ENCODE data around the gene ERBB2. TPM values are rescaled to one million over a fixed set of nuclear protein-coding genes. Genes with fewer than 3 reads are reported as not detected.
A peak's percentile ranks its signal among the peaks of the same experiment; 100 is the strongest.

The ERBB2 gene
- polyA plus RNA-seq, 3 donors = 0.17 to 0.73 TPM; not detected in 1

DNA sequence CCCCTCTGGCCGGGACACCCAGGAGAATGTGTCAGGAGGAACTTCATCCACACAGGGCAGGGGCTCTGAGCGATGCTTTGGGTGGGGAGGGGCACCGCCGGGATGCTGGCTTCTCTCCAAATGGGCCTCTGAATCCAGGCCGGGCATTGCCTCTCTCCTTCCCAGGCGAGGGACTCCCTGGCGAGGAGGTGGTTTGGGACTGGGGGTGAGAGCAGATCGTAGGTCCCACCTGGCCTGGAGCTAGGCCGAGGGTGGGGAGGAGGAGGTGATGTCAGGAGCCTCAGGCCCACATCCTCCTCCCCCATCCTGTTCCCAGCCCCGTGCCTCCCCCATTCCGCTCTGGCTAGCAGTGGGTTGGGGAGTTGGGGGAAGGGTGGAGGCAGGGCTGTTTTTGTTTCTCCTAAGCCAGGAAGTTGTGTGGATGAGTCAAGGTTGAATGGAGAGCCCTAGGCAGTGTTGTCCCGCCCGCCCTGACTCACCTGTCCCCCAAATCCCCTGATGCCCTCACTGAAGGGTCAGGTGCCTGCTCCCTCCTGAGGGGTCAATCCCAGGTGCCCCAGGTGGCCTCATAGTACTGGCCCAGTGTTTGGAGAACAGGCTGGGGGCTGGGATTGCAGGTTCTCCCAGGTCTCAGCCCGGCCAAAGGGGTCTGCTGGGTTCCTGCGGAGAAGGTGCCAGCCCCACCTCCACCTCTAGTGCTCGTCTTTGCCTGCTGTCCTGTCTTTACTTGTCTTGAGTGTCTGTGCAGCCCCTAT, 40.7 kb downstream of the ERBB2 start:
- Histone ChIP-seq H3K4me2 (replicated peaks; ENCODE audit: extremely low read depth, low read length, poor library complexity, severe bottlenecking) (no peak overlapping the region), H3K79me2 (ENCODE audit: insufficient read depth, low read length) (no peaks in the 10 kb centered on the region), H3K9me3 (replicated peaks in 1 of 2; ENCODE audit: control insufficient read depth in 1 of 2, insufficient read depth in 1 of 2, low read length in 2 of 2) (peaks cover 0 to 9% of the 10 kb centered on the region in 2 donors), H3K4me3 (replicated peaks in 1 of 3; ENCODE audit: low read depth in 2 of 3, low read length in 3 of 3) (no peak overlapping the region), H3K36me3 (replicated peaks in 1 of 2; ENCODE audit: control insufficient read depth in 1 of 2, insufficient read depth in 2 of 2, low read length in 2 of 2) (no peaks in the 10 kb centered on the region), H3K4me1 (ENCODE audit: control insufficient read depth in 1 of 2, insufficient read depth in 2 of 2, low read length in 2 of 2) (peaks cover 11 to 19% of the 10 kb centered on the region in 2 donors), H3K9ac (ENCODE audit: insufficient read depth, low read length, poor library complexity, severe bottlenecking) (no peak overlapping the region), H2AFZ (ENCODE audit: insufficient read depth, low read depth, low read length, poor library complexity, severe bottlenecking) (no peak overlapping the region), H3K27me3 (ENCODE audit: control insufficient read depth in 2 of 2, insufficient read depth in 2 of 2, low read length in 2 of 2) (peaks cover 39 to 66% of the 10 kb centered on the region in 2 donors), H4K20me1 (ENCODE audit: insufficient read depth, low read length) (no peaks in the 10 kb centered on the region), H3K27ac (ENCODE audit: low read depth in 1 of 2, low read length in 2 of 2) (no peak overlapping the region)
- peak overlapping the region in 1 of 2 donors; percentile 82 for H3K4me3 Mint-ChIP-seq
- WGBS (ENCODE audit: insufficient coverage) = no CpG with 5 or more reads among the region's 16 CpGs
- H3K27me3 Mint-ChIP-seq (ENCODE audit: low read depth in 3 of 3) = peaks cover 68 to 87% (median 82%) of the 10 kb centered on the region in 3 donors
- peaks cover 16% of the 10 kb centered on the region for H3K4me1 Mint-ChIP-seq
- H3K27ac Mint-ChIP-seq = no peak overlapping the region
- TF ChIP-seq, protein P1, sequence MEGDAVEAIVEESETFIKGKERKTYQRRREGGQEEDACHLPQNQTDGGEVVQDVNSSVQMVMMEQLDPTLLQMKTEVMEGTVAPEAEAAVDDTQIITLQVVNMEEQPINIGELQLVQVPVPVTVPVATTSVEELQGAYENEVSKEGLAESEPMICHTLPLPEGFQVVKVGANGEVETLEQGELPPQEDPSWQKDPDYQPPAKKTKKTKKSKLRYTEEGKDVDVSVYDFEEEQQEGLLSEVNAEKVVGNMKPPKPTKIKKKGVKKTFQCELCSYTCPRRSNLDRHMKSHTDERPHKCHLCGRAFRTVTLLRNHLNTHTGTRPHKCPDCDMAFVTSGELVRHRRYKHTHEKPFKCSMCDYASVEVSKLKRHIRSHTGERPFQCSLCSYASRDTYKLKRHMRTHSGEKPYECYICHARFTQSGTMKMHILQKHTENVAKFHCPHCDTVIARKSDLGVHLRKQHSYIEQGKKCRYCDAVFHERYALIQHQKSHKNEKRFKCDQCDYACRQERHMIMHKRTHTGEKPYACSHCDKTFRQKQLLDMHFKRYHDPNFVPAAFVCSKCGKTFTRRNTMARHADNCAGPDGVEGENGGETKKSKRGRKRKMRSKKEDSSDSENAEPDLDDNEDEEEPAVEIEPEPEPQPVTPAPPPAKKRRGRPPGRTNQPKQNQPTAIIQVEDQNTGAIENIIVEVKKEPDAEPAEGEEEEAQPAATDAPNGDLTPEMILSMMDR (IDR thresholded peaks at IDR 0.05) = no peak
- peaks cover 0 to 5% of the 10 kb centered on the region in 2 donors for H3K36me3 Mint-ChIP-seq
- peak in 1 of 3 donors; percentile 4 for DNase-seq
- intact Hi-C loops (cut with micrococcal nuclease) = no loop called here
- peaks cover 0 to 18% (median 7%) of the 10 kb centered on the region in 7 donors for H3K9me3 Mint-ChIP-seq

DNA sequence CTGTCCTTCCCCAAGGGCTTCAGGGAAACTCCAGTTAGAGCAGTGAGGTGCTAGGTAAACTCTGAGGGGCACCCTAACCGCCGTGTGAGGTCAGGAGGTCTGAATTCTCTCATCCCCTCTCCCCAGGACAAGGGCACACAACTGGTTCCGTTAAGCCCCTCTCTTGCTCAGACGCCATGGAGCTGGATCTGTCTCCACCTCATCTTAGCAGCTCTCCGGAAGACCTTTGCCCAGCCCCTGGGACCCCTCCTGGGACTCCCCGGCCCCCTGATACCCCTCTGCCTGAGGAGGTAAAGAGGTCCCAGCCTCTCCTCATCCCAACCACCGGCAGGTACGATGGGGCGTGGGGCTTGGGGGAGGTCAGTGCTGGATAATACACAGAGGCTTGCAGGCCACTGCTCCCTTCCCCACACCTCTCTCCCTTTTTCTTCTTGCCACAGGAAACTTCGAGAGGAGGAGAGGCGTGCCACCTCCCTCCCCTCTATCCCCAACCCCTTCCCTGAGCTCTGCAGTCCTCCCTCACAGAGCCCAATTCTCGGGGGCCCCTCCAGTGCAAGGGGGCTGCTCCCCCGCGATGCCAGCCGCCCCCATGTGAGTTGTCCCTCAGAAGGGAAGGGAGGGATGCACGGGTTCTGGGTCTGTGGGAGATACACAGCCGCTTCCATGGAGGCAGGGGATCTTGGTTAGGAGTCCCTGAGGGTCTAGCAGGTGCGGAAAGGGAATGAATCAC, 42.4 kb downstream of the ERBB2 start:
- H3K27me3 ChIP-seq (ENCODE audit: control insufficient read depth in 2 of 2, insufficient read depth in 2 of 2, low read length in 2 of 2) = peaks cover 27 to 48% of the 10 kb centered on the region in 2 donors
- Mint-ChIP-seq H3K27me3 (ENCODE audit: low read depth in 3 of 3) (peaks cover 53 to 78% (median 65%) of the 10 kb centered on the region in 3 donors), H3K36me3 (peaks cover 0 to 5% of the 10 kb centered on the region in 2 donors), H3K27ac (no peak overlapping the region), H3K4me1 (peaks cover 16% of the 10 kb centered on the region), H3K4me3 (peak overlapping the region in 1 of 2 donors; percentile 46), H3K9me3 (peaks cover 0 to 16% (median 3%) of the 10 kb centered on the region in 7 donors)
- no peak overlapping the region for H2AFZ ChIP-seq (ENCODE audit: insufficient read depth, low read depth, low read length, poor library complexity, severe bottlenecking)
- no peak overlapping the region for H3K4me2 ChIP-seq (replicated peaks; ENCODE audit: extremely low read depth, low read length, poor library complexity, severe bottlenecking)
- no peaks in the 10 kb centered on the region for H3K79me2 ChIP-seq (ENCODE audit: insufficient read depth, low read length)
- no peaks in the 10 kb centered on the region for H4K20me1 ChIP-seq (ENCODE audit: insufficient read depth, low read length)
- no peak for DNase-seq
- H3K36me3 ChIP-seq (replicated peaks in 1 of 2; ENCODE audit: control insufficient read depth in 1 of 2, insufficient read depth in 2 of 2, low read length in 2 of 2) = no peaks in the 10 kb centered on the region
- intact Hi-C loops (cut with micrococcal nuclease) = no loop called here
- peaks cover 0 to 9% of the 10 kb centered on the region in 2 donors for H3K9me3 ChIP-seq (replicated peaks in 1 of 2; ENCODE audit: control insufficient read depth in 1 of 2, insufficient read depth in 1 of 2, low read length in 2 of 2)
- H3K4me1 ChIP-seq (ENCODE audit: control insufficient read depth in 1 of 2, insufficient read depth in 2 of 2, low read length in 2 of 2) = peaks cover 11 to 19% of the 10 kb centered on the region in 2 donors
- no peak overlapping the region for H3K4me3 ChIP-seq (replicated peaks in 1 of 3; ENCODE audit: low read depth in 2 of 3, low read length in 3 of 3)
- 91% methylated on average over 6 of the region's 18 CpGs for WGBS (ENCODE audit: insufficient coverage)
- TF ChIP-seq, protein P1 (IDR thresholded peaks at IDR 0.05) = no peak
- no peak overlapping the region for H3K9ac ChIP-seq (ENCODE audit: insufficient read depth, low read length, poor library complexity, severe bottlenecking)
- H3K27ac ChIP-seq (ENCODE audit: low read depth in 1 of 2, low read length in 2 of 2) = no peak overlapping the region

Measured in CD14-positive monocyte (primary cell).